Epithelial cell of proximal tubule (primary cell): ENCODE results near the gene WNT5B. TPM values are rescaled to one million over a fixed set of nuclear protein-coding genes. Genes with fewer than 3 reads are reported as not detected.

ENCODE experiments used
- DNase-seq: peaks from one replicate; pipeline ENCODE4 v3.0.0-alpha.2; 2011; ENCODE audit warnings: low read depth
- H3K4me3 ChIP-seq: 2 replicates; pipeline ENCODE4 v1.5.1; 2011; ENCODE audit warnings: low read depth, mild to moderate bottlenecking, low read length
- CTCF ChIP-seq: conservative IDR thresholded peaks from 2 replicates; pipeline ENCODE4 v1.5.1; 2012; ENCODE audit warnings: low read depth, mild to moderate bottlenecking, low read length
- total RNA-seq: library from RNA; depleted of rRNA; stranded (reverse); fragments of >200 nt; gene quantifications from 2 replicates; pipeline ENCODE4 v1.2.3, GENCODE V29; 2015

Gene WNT5B
- total RNA-seq, 1 donor from 2014 or later: 6.6 TPM

- H3K4me3 ChIP-seq: no peak overlapping the region
- no peak for DNase-seq
- no peak for TF ChIP-seq CTCF
These were observed 44.7 kb upstream of the WNT5B start for GRCh38 chr12:1584326-1584725.

GRCh38 chr12:1587927-1588574 lies 41.0 kb upstream of the WNT5B start:
- no peak for DNase-seq

GRCh38 chr12:1588575-1588947 lies 40.5 kb upstream of the WNT5B start:
- no peak overlapping the region for H3K4me3 ChIP-seq

More at GRCh38 chr12:1587927-1588574, 41.0 kb upstream of the WNT5B start:
- H3K4me3 ChIP-seq: no peak overlapping the region
- no peak for TF ChIP-seq CTCF

GRCh38 chr12:1590221-1590979 lies 38.6 kb upstream of the WNT5B start:
- peak overlapping the region; percentile 76 for H3K4me3 ChIP-seq
- no peak for DNase-seq
- no peak for TF ChIP-seq CTCF

More at GRCh38 chr12:1588575-1588947, 40.5 kb upstream of the WNT5B start:
- DNase-seq: no peak
- no peak for TF ChIP-seq CTCF

GRCh38 chr12:1591034-1591433 lies 38.0 kb upstream of the WNT5B start:
- peak overlapping the region; percentile 76 for H3K4me3 ChIP-seq
- TF ChIP-seq CTCF: peak; percentile 27
- DNase-seq: no peak

- H3K4me3 ChIP-seq: peak overlapping the region; percentile 76
- DNase-seq: no peak
- TF ChIP-seq CTCF: no peak
These were observed 37.5 kb upstream of the WNT5B start for GRCh38 chr12:1591543-1591942.
